ENCODE data around the gene NOS1AP. TPM values are rescaled to one million over a fixed set of nuclear protein-coding genes. Genes with fewer than 3 reads are reported as not detected.

Gene NOS1AP
- total RNA-seq, 2 experiments from 2014 or later = not detected

DNA sequence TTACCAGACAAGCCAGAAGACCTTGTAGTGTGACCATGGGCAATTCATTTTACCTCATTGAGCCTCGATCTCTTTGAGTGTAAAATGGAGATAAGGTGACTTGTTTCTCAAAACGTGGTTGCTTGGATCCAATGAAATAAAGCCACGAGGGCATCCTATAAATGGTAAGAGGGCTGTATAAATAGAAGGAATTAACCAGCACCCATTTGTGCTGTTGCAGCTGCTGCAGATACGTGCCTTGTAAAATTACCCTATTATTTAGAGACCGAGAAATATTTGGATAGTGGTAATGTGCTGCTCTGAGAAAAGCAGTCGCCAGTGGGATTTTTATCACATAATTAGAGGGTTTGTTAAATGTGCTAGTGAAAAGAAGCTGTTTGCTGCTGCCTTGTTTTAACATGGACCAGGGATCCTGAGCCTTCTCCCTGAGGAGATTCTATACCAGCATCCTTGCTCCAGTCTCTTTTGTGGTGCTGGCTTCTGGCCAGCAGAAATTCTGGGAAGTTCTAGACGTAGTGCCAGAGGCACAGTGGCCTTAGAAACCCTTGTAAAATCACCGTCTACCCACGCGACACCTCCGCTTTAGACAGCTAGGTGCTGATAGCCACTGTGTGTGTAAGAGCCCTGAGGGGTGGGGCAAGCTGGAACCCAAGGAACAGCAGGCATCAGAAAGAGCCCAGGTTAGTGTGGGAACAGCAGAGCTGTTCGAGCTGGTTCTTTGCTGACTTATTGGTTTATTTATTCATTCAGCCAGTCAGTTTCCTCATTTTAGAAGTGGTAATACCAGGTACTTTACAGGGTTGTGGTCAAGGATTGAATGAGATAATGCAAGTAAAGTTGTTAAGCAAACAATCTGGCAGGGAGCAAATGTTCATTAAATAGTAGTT lies 137.5 kb downstream of the NOS1AP start:
- BruUV-seq (replicated peaks) = no TSS peak

DNA sequence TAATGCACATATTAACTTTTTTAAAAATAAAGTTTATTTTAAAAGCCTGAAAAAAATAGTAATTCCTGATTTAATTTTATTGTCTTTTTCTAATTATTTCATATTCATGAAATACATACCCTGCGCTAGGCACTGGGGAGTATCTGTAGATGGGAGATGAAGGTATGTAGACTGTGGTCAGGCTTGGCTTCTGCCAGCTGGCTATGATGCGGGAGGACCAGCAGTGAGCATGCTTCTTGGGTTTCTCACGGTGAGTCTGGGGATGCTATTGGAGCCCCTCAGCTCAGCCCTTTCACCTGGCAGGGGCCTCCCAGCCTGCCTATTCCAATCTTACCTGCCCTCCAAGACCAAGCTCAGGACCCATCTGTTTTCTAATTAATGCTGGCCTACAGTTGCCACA lies 138.4 kb downstream of the NOS1AP start:
- no peak for TF ChIP-seq EZH2phosphoT487 (IDR thresholded peaks at IDR 0.05; ENCODE audit: borderline replicate concordance, low read depth, low read length)
- intact Hi-C loops (cut with micrococcal nuclease; ENCODE audit: unreplicated experiment) = no loop called here
- ChIA-PET CTCF (ENCODE audit: unreplicated experiment) (interaction anchor here (0.5 kb wide), 1 partner anchor 17 kb away, joined by 3 read pairs; no protein-coding TSS in a partner anchor), POLR2A (no interaction called here)
- no TSS peak for BruUV-seq (replicated peaks)
- Histone ChIP-seq H3K4me1 (ENCODE audit: insufficient read depth, low read length, poor library complexity, severe bottlenecking) (no peaks in the 10 kb centered on the region), H3K9me3 (ENCODE audit: low read length) (no peaks in the 10 kb centered on the region), H4K20me1 (ENCODE audit: insufficient read depth, low read length) (no peaks in the 10 kb centered on the region), H3K4me3 (ENCODE audit: low read depth, low read length, poor library complexity, severe bottlenecking) (no peak overlapping the region), H2AFZ (ENCODE audit: low read length) (no peak overlapping the region), H3K36me3 (ENCODE audit: insufficient read depth, low read length) (no peaks in the 10 kb centered on the region), H3K9me2 (ENCODE audit: insufficient read depth, low read length) (no peaks in the 10 kb centered on the region), H3K4me2 (ENCODE audit: low read length) (no peak overlapping the region), H3K79me2 (ENCODE audit: insufficient read depth, low read depth, low read length) (no peaks in the 10 kb centered on the region), H3K27ac (ENCODE audit: low read depth, low read length, poor library complexity, severe bottlenecking) (no peak overlapping the region)
- no peak for DNase-seq (ENCODE audit: low spot score)

More for the DNA sequence above, 137.5 kb downstream of the NOS1AP start:
- Histone ChIP-seq H3K4me1 (ENCODE audit: insufficient read depth, low read length, poor library complexity, severe bottlenecking) (no peaks in the 10 kb centered on the region), H2AFZ (ENCODE audit: low read length) (no peak overlapping the region), H3K36me3 (ENCODE audit: insufficient read depth, low read length) (no peaks in the 10 kb centered on the region), H3K79me2 (ENCODE audit: insufficient read depth, low read depth, low read length) (no peaks in the 10 kb centered on the region), H3K4me3 (ENCODE audit: low read depth, low read length, poor library complexity, severe bottlenecking) (no peak overlapping the region), H4K20me1 (ENCODE audit: insufficient read depth, low read length) (no peaks in the 10 kb centered on the region), H3K9me2 (ENCODE audit: insufficient read depth, low read length) (no peaks in the 10 kb centered on the region), H3K9me3 (ENCODE audit: low read length) (no peaks in the 10 kb centered on the region), H3K27ac (ENCODE audit: low read depth, low read length, poor library complexity, severe bottlenecking) (no peak overlapping the region), H3K4me2 (ENCODE audit: low read length) (no peak overlapping the region)
- DNase-seq (ENCODE audit: low spot score) = no peak
- CTCF ChIA-PET (ENCODE audit: unreplicated experiment) = no interaction called here
- POLR2A ChIA-PET = no interaction called here
- TF ChIP-seq, protein P1, sequence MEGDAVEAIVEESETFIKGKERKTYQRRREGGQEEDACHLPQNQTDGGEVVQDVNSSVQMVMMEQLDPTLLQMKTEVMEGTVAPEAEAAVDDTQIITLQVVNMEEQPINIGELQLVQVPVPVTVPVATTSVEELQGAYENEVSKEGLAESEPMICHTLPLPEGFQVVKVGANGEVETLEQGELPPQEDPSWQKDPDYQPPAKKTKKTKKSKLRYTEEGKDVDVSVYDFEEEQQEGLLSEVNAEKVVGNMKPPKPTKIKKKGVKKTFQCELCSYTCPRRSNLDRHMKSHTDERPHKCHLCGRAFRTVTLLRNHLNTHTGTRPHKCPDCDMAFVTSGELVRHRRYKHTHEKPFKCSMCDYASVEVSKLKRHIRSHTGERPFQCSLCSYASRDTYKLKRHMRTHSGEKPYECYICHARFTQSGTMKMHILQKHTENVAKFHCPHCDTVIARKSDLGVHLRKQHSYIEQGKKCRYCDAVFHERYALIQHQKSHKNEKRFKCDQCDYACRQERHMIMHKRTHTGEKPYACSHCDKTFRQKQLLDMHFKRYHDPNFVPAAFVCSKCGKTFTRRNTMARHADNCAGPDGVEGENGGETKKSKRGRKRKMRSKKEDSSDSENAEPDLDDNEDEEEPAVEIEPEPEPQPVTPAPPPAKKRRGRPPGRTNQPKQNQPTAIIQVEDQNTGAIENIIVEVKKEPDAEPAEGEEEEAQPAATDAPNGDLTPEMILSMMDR (conservative IDR thresholded peaks at IDR 0.05; ENCODE audit: low read length) = no peak
- TF ChIP-seq EZH2phosphoT487 (IDR thresholded peaks at IDR 0.05; ENCODE audit: borderline replicate concordance, low read depth, low read length) = no peak
- intact Hi-C loops (cut with micrococcal nuclease; ENCODE audit: unreplicated experiment) = no loop called here

DNA sequence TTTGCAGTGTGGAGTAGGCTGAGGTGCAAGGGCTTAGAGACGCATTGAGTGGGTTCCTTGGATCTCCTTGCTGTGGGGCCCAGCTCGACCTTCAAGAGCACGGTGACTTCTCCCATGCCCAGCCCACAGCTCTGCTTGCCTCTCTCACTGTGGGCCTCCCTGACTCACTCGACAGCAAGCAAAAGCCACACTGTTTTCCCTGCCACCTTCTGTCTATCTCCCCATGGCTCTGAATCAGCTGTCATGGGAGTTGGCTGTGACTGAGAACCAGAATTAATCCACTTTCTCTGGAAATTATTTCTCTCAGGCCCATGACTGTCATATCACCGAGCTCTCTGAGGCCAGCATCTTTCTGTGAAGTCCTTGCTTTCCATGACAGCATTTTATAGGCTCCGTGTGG lies 140.7 kb downstream of the NOS1AP start:
- DNase-seq (ENCODE audit: low spot score) = no peak
- H3K4me2 ChIP-seq (ENCODE audit: low read length) = no peak overlapping the region
- H3K36me3 ChIP-seq (ENCODE audit: insufficient read depth, low read length) = no peaks in the 10 kb centered on the region
- no peaks in the 10 kb centered on the region for H3K9me3 ChIP-seq (ENCODE audit: low read length)
- no peaks in the 10 kb centered on the region for H3K4me1 ChIP-seq (ENCODE audit: insufficient read depth, low read length, poor library complexity, severe bottlenecking)
- TF ChIP-seq EZH2phosphoT487 (IDR thresholded peaks at IDR 0.05; ENCODE audit: borderline replicate concordance, low read depth, low read length) = no peak
- TF ChIP-seq, protein P1 (conservative IDR thresholded peaks at IDR 0.05; ENCODE audit: low read length) = no peak
- CTCF ChIA-PET (ENCODE audit: unreplicated experiment) = no interaction called here
- H3K4me3 ChIP-seq (ENCODE audit: low read depth, low read length, poor library complexity, severe bottlenecking) = no peak overlapping the region
- H2AFZ ChIP-seq (ENCODE audit: low read length) = no peak overlapping the region
- no peaks in the 10 kb centered on the region for H3K9me2 ChIP-seq (ENCODE audit: insufficient read depth, low read length)
- no TSS peak for BruUV-seq (replicated peaks)
- H3K27ac ChIP-seq (ENCODE audit: low read depth, low read length, poor library complexity, severe bottlenecking) = no peak overlapping the region
- POLR2A ChIA-PET = no interaction called here
- intact Hi-C loops (cut with micrococcal nuclease; ENCODE audit: unreplicated experiment) = no loop called here
- no peaks in the 10 kb centered on the region for H4K20me1 ChIP-seq (ENCODE audit: insufficient read depth, low read length)
- no peaks in the 10 kb centered on the region for H3K79me2 ChIP-seq (ENCODE audit: insufficient read depth, low read depth, low read length)

Measured in OCI-LY7 (cell line).